HL-60/S4 treated with retinoic acid at 250 ng/mL for 4 days and 3 days (cell line): Measurements from ENCODE around the gene KLF1.
"Not testable (repeated sequence)": the region's sequence is repeated elsewhere in the genome, so short reads cannot be mapped to it uniquely, and the experiment has no call there.

Source experiments
- in situ Hi-C: fragments of 300-500 bp; cut with MboI; formaldehyde crosslinking; loops from 2 replicates; pipeline ENCODE4 v1.7.0; 2022; ENCODE audit warnings: low sequenced_read_pairs

KLF1 gene

GRCh38 chr19:12886969-12887747, at the start of gene KLF1:
Gene KLF1 (minus strand): TSS chr19:12887201. CDS start chr19:12887140, 61 bp downstream.
- in situ Hi-C loops, result no loop called here

DNA sequence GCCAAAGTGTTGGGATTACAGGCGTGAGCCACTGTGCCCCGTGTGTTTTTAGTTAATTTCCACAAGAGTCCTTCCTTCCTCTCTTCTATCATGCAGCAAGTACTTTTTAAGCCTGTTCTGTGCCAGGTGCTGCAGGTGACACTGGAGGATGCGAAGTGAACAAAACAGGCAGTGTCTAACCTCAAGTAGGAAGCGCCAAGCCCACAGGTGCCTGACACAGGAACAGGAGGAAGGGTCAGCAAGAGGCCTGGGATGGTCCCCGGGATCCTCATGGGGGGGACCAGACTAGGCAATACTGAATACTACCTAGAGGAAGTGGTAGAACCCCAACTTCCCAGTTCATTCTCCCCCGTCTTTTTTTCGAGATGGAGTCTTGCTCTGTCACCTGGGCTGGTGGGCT, 49.6 kb upstream of the KLF1 start:
- in situ Hi-C loops, result no loop called here

DNA sequence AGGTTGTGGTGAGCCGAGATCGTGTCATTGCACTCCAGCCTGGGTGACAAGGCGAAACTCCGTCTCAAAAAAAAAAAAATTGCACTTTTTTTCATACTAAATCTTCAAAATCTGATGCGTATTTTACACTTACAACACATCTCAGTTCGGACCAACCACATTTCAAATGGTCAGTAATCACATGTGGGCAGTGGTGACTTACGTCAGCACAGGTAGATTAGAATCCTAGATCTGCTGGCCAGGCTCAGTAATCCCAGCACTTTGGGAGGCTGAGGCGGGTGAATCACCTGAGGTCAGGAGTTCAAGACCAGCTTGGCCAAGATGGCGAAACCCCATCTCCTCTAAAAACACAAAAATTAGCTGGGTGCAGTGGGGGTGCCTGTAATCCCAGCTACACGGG, 48.1 kb upstream of the KLF1 start:
- in situ Hi-C loops, result no loop called here

- in situ Hi-C loops, result no loop called here
Observed at GRCh38 chr19:12933287-12934072, 46.5 kb upstream of the KLF1 start, which contains the start of gene FARSA. Gene FARSA (minus strand): TSS chr19:12933711. CDS start chr19:12933696, 15 bp downstream.

GRCh38 chr19:12932392-12933286, 45.6 kb upstream of the KLF1 start:
- in situ Hi-C loops, result no loop called here

- in situ Hi-C loops, result no loop called here
Observed at GRCh38 chr19:12930002-12930645, 43.1 kb upstream of the KLF1 start.

- in situ Hi-C loops, result no loop called here
Observed at GRCh38 chr19:12924621-12925310, 37.8 kb upstream of the KLF1 start.

DNA sequence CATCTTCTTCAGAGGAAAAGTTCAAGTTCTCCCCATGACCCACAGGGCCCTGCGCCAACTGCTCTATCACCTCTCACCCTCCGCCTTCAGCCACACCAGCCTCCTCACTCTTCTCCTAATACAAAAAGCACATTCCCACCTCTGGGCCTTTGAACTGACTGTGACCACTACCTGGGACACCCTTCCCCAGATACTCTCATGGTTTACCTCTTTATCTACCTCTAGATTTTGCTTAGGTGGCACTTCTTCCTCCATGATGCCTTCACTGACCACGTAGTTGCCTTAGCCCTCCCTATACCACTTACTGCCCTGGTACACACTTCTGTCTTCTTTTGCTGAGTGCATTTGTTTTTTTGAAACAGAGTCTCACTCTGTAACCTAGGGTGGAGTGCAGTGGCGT, 36.0 kb upstream of the KLF1 start:
- in situ Hi-C loops, result no loop called here

- in situ Hi-C loops, result no loop called here
Observed at GRCh38 chr19:12921047-12921446, 34.0 kb upstream of the KLF1 start.

- in situ Hi-C loops, result no loop called here
Observed at GRCh38 chr19:12918253-12918652, 31.3 kb upstream of the KLF1 start.

DNA sequence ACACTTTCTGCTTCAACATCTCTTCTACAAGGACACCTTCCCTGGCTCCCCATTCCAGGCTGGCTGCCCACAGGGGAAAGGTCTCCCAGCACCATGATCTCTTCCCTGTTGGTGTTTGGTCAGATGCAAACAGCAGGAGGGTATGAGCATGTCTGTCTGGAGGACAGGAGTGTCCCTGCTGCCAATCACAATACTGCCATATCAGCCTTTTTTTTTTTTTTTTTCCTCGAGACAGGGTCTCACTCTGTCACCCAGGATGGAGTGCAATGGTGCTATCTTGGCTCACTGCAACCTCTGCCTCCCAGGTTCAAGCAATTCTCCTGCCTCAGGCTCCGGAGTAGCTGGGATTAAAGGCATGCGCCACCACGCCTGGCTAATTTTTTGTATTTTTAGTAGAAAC, 28.9 kb upstream of the KLF1 start:
- in situ Hi-C loops, result not testable (repeated sequence)

GRCh38 chr19:12913851-12914690, 27.1 kb upstream of the KLF1 start:
- in situ Hi-C loops, result no loop called here

DNA sequence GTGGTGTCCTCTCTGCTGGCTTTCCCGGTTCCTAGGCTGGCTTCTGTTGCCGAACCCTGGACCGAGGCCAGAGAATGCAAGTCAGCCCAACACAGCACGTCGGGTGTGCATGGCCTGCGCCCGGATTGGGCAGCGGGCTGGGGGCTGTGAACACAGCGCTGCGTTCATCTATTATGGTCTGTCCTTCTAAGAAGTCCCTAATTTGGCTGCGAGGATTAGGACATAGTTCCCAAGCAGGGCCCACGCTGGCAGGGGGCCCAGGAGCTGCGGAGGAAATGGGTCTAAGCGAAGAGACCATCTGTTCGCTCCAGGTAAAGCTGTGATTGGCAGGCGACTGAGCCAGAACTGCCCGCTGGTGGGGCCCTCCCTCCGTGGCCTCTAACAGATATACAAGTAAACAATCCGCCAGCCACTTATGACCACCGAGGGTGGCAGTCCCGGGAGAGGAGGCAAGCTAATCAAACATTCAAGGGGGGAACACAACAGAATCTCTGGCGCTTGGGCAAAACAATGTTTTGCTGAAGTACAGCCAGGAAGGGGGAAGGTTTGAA, 26.1 kb upstream of the KLF1 start:
- in situ Hi-C loops, result no loop called here

DNA sequence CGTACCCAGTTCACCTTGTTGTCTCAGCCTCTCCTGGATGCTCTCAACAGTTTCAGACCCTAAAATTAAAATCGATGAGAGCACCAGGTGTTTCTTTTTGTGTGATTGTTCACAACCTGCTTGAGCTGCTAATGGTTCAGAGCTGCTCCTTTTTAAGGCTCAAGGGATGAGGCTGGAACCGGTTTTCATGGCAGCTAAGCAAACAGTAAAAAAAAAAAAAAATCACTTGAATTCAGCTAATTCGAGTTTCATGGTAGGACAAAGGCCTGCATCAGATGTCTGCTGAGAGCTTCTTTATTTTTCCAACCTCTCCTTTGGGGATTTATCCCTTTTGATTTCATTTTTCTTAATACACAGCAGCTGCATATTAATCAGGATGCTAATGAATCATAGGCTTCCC, 25.6 kb upstream of the KLF1 start:
- in situ Hi-C loops, result no loop called here

DNA sequence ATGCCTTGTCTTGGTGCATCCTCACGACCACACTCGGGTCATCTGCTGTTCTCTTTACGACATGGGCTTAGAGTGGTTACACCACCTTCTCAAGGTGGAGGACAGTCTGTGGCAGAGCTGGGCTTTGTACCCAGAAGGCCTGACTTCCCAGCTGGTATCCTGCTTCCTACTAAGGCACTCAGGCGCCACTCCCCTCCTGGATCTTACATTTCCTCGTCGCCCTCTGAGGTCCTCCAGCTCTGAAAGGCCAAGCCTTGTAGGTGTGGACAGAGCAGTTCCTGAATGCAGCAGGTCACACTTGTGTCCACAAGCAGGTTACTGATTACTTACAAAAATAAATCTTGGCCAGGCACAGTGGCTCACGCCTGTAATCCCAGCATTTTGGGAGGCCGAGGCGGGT, 20.2 kb upstream of the KLF1 start:
- in situ Hi-C loops, result no loop called here

- in situ Hi-C loops, result no loop called here
Observed at GRCh38 chr19:12899891-12900518, 13.0 kb upstream of the KLF1 start.

GRCh38 chr19:12896460-12896859, 9.5 kb upstream of the KLF1 start:
- in situ Hi-C loops, result no loop called here

GRCh38 chr19:12893582-12893981, 6.6 kb upstream of the KLF1 start:
- in situ Hi-C loops, result no loop called here
